Caco-2 (cell line): ENCODE measurements around the gene USF2. TPM values are rescaled to one million over a fixed set of nuclear protein-coding genes. Genes with fewer than 3 reads are reported as not detected.

ENCODE experiments used
- BruUV-seq: library from RNA; stranded (reverse); fragments of 400-500 nt; replicated peaks from 2 replicates; lab custom pipeline; 2021; lab: Mats Ljungman, UMichigan
- CTCF ChIA-PET: fragments of 300-600 bp; sonication (Branson Sonifier 250); formaldehyde crosslinking; loops from one replicate; lab custom pipeline; 2022; ENCODE audit warnings: antibody characterized with exemption; lab: Charles Lee
- POLR2A ChIA-PET: fragments of 300-600 bp; sonication (Branson Sonifier 250); formaldehyde crosslinking; loops from one replicate; lab custom pipeline; 2022; ENCODE audit warnings: antibody characterized with exemption; lab: Charles Lee
- DNase-seq, 2 experiments: peaks; one replicate each; pipeline versions ENCODE4 v3.0.0 to v3.0.0-alpha.2; 2020 to 2022
- H3K27me3 ChIP-seq: replicated peaks from 2 replicates; pipeline ENCODE4 v1.6.0; 2011; ENCODE audit warnings: low read length; ENCODE audit not compliant: control insufficient read depth, insufficient read depth
- H3K36me3 ChIP-seq: 2 replicates; pipeline ENCODE4 v1.5.1; 2011; ENCODE audit warnings: low read length; ENCODE audit not compliant: control insufficient read depth, insufficient read depth
- H3K4me1 ChIP-seq: fragments of 250-450 bp; sonication (Bioruptor Pico); 2 replicates; pipeline ENCODE4 v1.5.1; 2020; ENCODE audit warnings: mild to moderate bottlenecking
- H3K4me3 ChIP-seq: 2 replicates; pipeline ENCODE4 v1.5.1; 2011; ENCODE audit warnings: low read depth, mild to moderate bottlenecking, control low read depth, low read length
- H3K9me3 ChIP-seq: fragments of 250-450 bp; sonication (Bioruptor Pico); 2 replicates; pipeline ENCODE4 v1.5.1; 2020; ENCODE audit warnings: mild to moderate bottlenecking, moderate library complexity
- H3K27ac Mint-ChIP-seq: one replicate; pipeline ENCODE4 v1.8.0; 2022; ENCODE audit warnings: mixed read lengths; ENCODE audit not compliant: unreplicated experiment
- H3K27me3 Mint-ChIP-seq: one replicate; pipeline ENCODE4 v1.8.0; 2022; ENCODE audit warnings: mixed read lengths; ENCODE audit not compliant: insufficient read depth, unreplicated experiment
- H3K36me3 Mint-ChIP-seq: one replicate; pipeline ENCODE4 v1.8.0; 2022; ENCODE audit warnings: mild to moderate bottlenecking, mixed read lengths; ENCODE audit not compliant: insufficient read depth, unreplicated experiment
- H3K4me1 Mint-ChIP-seq: one replicate; pipeline ENCODE4 v1.8.0; 2022; ENCODE audit warnings: low read depth, mixed read lengths; ENCODE audit not compliant: unreplicated experiment
- H3K4me3 Mint-ChIP-seq: one replicate; pipeline ENCODE4 v1.8.0; 2022; ENCODE audit warnings: mild to moderate bottlenecking, moderate library complexity, mixed read lengths; ENCODE audit not compliant: unreplicated experiment
- H3K9me3 Mint-ChIP-seq: one replicate; pipeline ENCODE4 v1.8.0; 2022; ENCODE audit warnings: mixed read lengths; ENCODE audit not compliant: unreplicated experiment
- intact Hi-C: fragments of 100-400 bp; cut with micrococcal nuclease; formaldehyde crosslinking; loops from one replicate; pipeline ENCODE4 v1.10.0; 2022; ENCODE audit not compliant: unreplicated experiment
- total RNA-seq: library from RNA; stranded (reverse); gene quantifications from 2 replicates; pipeline ENCODE4 v1.2.3, GENCODE V29; 2022
- TF ChIP-seq, protein P1 (sequence below), 2 experiments: fragments of 200-600 bp in 1 of 2; IDR thresholded peaks; 1 replicate in 1 of 2; 2 replicates in 1 of 2; pipeline versions ENCODE4 v1.5.1 to v1.8.0; 2011 to 2022; ENCODE audit warnings: antibody characterized with exemption in 1 of 2, control low read depth in 1 of 2, inconsistent platforms in 1 of 2, low read depth in 1 of 2, low read length in 1 of 2, mild to moderate bottlenecking in 1 of 2, moderate library complexity in 1 of 2; ENCODE audit not compliant: insufficient read depth in 1 of 2, severe bottlenecking in 1 of 2, unreplicated experiment in 1 of 2

USF2 gene
- total RNA-seq, 1 experiment from 2014 or later = 105 TPM

DNA sequence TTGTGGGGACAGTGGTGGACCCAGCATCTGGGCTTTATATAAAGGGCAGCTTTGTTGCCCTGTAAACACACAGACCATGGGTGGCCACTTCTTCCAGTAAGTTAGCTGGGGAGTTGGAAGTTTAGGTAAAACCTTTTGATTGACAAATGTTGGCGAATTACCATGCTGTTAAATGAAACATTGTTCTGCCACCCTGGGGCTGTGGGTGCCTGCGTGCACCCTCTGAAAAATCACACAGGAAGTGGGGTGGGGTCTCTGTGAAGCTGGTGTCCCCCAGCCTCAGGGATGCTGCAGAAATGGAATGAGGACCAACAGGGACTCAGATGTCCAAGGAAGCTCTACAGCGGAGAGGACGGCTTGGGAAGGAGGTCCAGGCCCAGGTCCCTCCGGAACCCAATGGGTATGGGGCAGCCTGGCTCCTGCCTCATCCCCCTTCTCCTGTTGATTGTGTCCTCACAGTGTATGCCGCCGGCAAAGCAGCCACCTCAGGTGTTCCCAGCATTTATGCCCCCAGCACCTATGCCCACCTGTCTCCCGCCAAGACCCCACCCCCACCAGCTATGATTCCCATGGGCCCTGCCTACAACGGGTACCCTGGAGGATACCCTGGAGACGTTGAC lies 2.8 kb upstream of the USF2 start:
- POLR2A ChIA-PET = no interaction called here
- Mint-ChIP-seq H3K27ac (peak overlapping the region; percentile 58), H3K4me3 (peak overlapping the region; percentile 35), H3K27me3 (no peaks in the 10 kb centered on the region), H3K4me1 (no peaks in the 10 kb centered on the region), H3K9me3 (no peaks in the 10 kb centered on the region), H3K36me3 (peaks cover 96% of the 10 kb centered on the region)
- peak in 1 of 2 experiments; percentile 37 for DNase-seq
- intact Hi-C loops = loop anchor here (2.0 kb wide), 1 partner anchor 17 kb away; the partner anchor contains the start of gene LSR
- peaks cover 10% of the 10 kb centered on the region for H3K4me1 ChIP-seq
- no TSS peak for BruUV-seq
- no peaks in the 10 kb centered on the region for H3K27me3 ChIP-seq
- no peaks in the 10 kb centered on the region for H3K9me3 ChIP-seq
- no peak overlapping the region for H3K4me3 ChIP-seq
- CTCF ChIA-PET = no interaction called here
- peaks cover 8% of the 10 kb centered on the region for H3K36me3 ChIP-seq
- TF ChIP-seq, protein P1, sequence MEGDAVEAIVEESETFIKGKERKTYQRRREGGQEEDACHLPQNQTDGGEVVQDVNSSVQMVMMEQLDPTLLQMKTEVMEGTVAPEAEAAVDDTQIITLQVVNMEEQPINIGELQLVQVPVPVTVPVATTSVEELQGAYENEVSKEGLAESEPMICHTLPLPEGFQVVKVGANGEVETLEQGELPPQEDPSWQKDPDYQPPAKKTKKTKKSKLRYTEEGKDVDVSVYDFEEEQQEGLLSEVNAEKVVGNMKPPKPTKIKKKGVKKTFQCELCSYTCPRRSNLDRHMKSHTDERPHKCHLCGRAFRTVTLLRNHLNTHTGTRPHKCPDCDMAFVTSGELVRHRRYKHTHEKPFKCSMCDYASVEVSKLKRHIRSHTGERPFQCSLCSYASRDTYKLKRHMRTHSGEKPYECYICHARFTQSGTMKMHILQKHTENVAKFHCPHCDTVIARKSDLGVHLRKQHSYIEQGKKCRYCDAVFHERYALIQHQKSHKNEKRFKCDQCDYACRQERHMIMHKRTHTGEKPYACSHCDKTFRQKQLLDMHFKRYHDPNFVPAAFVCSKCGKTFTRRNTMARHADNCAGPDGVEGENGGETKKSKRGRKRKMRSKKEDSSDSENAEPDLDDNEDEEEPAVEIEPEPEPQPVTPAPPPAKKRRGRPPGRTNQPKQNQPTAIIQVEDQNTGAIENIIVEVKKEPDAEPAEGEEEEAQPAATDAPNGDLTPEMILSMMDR (IDR thresholded peaks at IDR 0.05; ENCODE audit: insufficient read depth in 1 of 2, low read depth in 1 of 2, low read length in 1 of 2, severe bottlenecking in 1 of 2, unreplicated experiment in 1 of 2) = no peak

DNA sequence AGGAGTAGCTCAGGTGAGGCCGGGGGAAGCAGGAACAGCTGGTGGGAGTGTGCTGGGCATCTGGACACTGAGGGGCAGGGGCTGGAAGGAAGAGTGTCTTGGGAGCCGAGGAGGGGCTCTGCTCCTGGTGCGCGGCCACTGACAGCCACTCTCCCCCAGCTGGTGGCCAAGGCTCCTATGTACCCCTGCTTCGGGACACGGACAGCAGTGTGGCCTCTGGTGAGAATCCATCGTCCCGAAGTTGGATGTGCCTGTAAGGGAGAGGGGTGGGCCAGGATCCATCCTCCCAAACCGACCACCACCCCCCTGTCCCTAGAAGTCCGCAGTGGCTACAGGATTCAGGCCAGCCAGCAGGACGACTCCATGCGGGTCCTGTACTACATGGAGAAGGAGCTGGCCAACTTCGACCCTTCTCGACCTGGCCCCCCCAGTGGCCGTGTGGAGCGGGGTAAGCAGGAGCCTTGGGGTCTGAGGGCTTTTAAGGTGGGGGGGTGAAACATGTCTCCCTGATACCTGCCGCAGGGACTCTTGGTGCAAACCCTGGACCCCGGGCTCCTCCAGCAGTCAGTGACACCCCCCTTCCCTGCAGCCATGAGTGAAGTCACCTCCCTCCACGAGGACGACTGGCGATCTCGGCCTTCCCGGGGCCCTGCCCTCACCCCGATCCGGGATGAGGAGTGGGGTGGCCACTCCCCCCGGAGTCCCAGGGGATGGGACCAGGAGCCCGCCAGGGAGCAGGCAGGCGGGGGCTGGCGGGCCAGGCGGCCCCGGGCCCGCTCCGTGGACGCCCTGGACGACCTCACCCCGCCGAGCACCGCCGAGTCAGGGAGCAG lies 2.0 kb upstream of the USF2 start:
- peak in 1 of 2 experiments; percentile 46 for DNase-seq
- POLR2A ChIA-PET = no interaction called here
- Mint-ChIP-seq H3K9me3 (no peaks in the 10 kb centered on the region), H3K4me1 (no peaks in the 10 kb centered on the region), H3K27me3 (no peaks in the 10 kb centered on the region), H3K36me3 (peaks cover 93% of the 10 kb centered on the region), H3K4me3 (peak overlapping the region; percentile 79), H3K27ac (peak overlapping the region; percentile 92)
- TF ChIP-seq, protein P1 (IDR thresholded peaks at IDR 0.05; ENCODE audit: insufficient read depth in 1 of 2, low read depth in 1 of 2, low read length in 1 of 2, severe bottlenecking in 1 of 2, unreplicated experiment in 1 of 2) = no peak
- no TSS peak for BruUV-seq
- Histone ChIP-seq H3K36me3 (peaks cover 12% of the 10 kb centered on the region), H3K4me1 (peaks cover 10% of the 10 kb centered on the region), H3K9me3 (no peaks in the 10 kb centered on the region), H3K27me3 (no peaks in the 10 kb centered on the region), H3K4me3 (peak overlapping the region; percentile 54)
- intact Hi-C loops = no loop called here
- CTCF ChIA-PET = no interaction called here

DNA sequence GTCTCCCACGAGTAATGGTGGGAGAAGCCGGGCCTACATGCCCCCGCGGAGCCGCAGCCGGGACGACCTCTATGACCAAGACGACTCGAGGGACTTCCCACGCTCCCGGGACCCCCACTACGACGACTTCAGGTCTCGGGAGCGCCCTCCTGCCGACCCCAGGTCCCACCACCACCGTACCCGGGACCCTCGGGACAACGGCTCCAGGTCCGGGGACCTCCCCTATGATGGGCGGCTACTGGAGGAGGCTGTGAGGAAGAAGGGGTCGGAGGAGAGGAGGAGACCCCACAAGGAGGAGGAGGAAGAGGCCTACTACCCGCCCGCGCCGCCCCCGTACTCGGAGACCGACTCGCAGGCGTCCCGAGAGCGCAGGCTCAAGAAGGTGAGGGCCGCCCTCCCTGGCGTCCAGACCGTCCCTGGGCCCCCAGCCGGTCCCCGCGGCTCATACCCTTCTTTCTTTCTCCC lies 1.4 kb upstream of the USF2 start:
- TF ChIP-seq, protein P1 (IDR thresholded peaks at IDR 0.05; ENCODE audit: insufficient read depth in 1 of 2, low read depth in 1 of 2, low read length in 1 of 2, severe bottlenecking in 1 of 2, unreplicated experiment in 1 of 2) = no peak
- no peaks in the 10 kb centered on the region for H3K4me1 Mint-ChIP-seq
- peak overlapping the region; percentile 79 for H3K4me3 Mint-ChIP-seq
- Histone ChIP-seq H3K9me3 (no peaks in the 10 kb centered on the region), H3K4me3 (peak overlapping the region; percentile 54), H3K4me1 (peaks cover 10% of the 10 kb centered on the region), H3K27me3 (no peaks in the 10 kb centered on the region), H3K36me3 (peaks cover 12% of the 10 kb centered on the region)
- peaks cover 91% of the 10 kb centered on the region for H3K36me3 Mint-ChIP-seq
- H3K9me3 Mint-ChIP-seq = no peaks in the 10 kb centered on the region
- DNase-seq = peak; percentile 39 to 45
- intact Hi-C loops = no loop called here
- BruUV-seq = TSS peak; percentile 53
- POLR2A ChIA-PET = interaction anchor here (0.6 kb wide), 2 partner anchors 124 to 435 kb away, joined by 3 to 4 read pairs; no protein-coding TSS in a partner anchor
- peak overlapping the region; percentile 92 for H3K27ac Mint-ChIP-seq
- CTCF ChIA-PET = no interaction called here
- no peaks in the 10 kb centered on the region for H3K27me3 Mint-ChIP-seq
